Right atrium auricular region (tissue), 2 donors: Measurements from ENCODE around the gene AGAP1. TPM values are rescaled to one million over a fixed set of nuclear protein-coding genes. Genes with fewer than 3 reads are reported as not detected.

ENCODE experiments used
- DNase-seq: peaks from one replicate; pipeline ENCODE4 v3.0.0-alpha.2; 2019; ENCODE audit warnings: low spot score
- H3K27ac ChIP-seq, 2 donors: fragments of 200-600 bp; sonication (generic); 1 replicate in 1 of 2; 2 replicates in 1 of 2; pipeline ENCODE4 v1.5.1; 2016 to 2019
- H3K27me3 ChIP-seq, 2 donors: fragments of 200-600 bp; sonication (generic); one replicate each; pipeline versions ENCODE4 v1.5.1 to v1.6.0; 2017 to 2019
- H3K36me3 ChIP-seq: fragments of 200-600 bp; sonication (generic); one replicate; pipeline ENCODE4 v1.5.1; 2016
- H3K4me1 ChIP-seq, 2 donors: fragments of 200-600 bp; sonication (generic); one replicate each; pipeline versions ENCODE4 v1.5.1 to v1.6.0; 2017 to 2019
- H3K4me3 ChIP-seq, 2 donors: fragments of 200-600 bp; sonication (generic); 1 replicate in 1 of 2; 2 replicates in 1 of 2; pipeline ENCODE4 v1.5.1; 2017 to 2019; ENCODE audit warnings: mild to moderate bottlenecking in 1 of 2, moderate library complexity in 1 of 2
- H3K9me3 ChIP-seq, 2 donors: fragments of 200-600 bp; sonication (generic); one replicate each; pipeline ENCODE4 v1.5.1; 2019
- total RNA-seq, 2 donors: library from RNA; depleted of rRNA; stranded (reverse); fragments of >200 nt; gene quantifications; one replicate each; pipeline ENCODE4 v1.1.0, GENCODE V29; 2016
- TF ChIP-seq, protein P1 (sequence below), 2 donors: fragments of 200-600 bp; sonication (generic); IDR thresholded peaks; one replicate each; pipeline ENCODE4 v1.5.1; 2019; ENCODE audit warnings: antibody characterized with exemption in 2 of 2

Gene AGAP1
- total RNA-seq, 2 donors from 2014 or later, result 11.6 to 17.2 TPM

DNA sequence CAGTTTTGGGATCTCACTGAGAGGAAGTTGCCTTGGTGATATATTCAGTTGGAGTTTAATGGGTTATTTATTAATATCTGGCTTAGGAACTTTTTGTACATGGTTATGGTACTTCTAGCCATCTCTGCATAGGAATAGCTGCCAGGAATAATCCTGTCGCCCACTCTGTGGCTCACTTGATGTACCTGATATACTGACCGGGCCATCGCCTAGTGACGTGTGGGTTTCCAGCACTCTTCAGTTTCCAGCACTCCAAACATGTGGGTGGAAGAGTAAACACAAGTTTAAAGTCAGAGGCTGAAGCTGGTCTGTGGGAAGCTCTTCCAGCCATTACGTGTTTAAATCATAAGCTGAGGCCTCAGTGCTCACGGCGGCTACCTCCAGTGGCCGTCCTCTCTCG is 44.3 kb upstream of the AGAP1 start:
- Histone ChIP-seq H3K27ac (no peak overlapping the region), H3K4me3 (no peak overlapping the region)
- TF ChIP-seq, protein P1, sequence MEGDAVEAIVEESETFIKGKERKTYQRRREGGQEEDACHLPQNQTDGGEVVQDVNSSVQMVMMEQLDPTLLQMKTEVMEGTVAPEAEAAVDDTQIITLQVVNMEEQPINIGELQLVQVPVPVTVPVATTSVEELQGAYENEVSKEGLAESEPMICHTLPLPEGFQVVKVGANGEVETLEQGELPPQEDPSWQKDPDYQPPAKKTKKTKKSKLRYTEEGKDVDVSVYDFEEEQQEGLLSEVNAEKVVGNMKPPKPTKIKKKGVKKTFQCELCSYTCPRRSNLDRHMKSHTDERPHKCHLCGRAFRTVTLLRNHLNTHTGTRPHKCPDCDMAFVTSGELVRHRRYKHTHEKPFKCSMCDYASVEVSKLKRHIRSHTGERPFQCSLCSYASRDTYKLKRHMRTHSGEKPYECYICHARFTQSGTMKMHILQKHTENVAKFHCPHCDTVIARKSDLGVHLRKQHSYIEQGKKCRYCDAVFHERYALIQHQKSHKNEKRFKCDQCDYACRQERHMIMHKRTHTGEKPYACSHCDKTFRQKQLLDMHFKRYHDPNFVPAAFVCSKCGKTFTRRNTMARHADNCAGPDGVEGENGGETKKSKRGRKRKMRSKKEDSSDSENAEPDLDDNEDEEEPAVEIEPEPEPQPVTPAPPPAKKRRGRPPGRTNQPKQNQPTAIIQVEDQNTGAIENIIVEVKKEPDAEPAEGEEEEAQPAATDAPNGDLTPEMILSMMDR (IDR thresholded peaks at IDR 0.05), result no peak

DNA sequence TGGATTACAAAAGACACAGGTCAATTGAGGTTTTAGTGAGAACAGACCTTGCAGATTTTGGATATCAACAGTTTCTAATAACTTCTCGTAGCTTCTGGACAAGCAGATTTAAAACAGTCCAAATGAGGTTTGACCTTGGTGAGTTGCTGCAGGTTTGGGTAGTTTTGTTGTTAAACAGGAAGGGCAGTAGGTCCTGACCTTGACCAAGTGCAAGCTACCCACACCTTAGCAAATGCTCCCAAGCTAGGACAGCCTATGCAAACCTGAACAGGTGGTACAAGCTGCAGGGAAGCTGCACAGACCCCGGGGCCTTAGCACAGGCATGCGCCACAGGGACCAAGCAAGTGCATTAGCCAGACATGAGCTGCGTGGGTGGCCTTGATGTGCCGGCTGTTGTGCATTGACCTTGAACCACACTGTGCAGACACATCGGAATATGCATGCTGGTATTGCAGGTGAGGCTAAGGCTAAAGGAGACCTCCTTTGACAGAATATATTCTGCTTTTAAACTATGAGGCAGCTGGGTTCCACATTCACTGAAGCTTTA is 40.2 kb upstream of the AGAP1 start:
- no peaks in the 10 kb centered on the region for H3K4me1 ChIP-seq
- no peak for DNase-seq
- no peak overlapping the region for H3K27ac ChIP-seq
- H3K27me3 ChIP-seq, result no peaks in the 10 kb centered on the region
- no peak overlapping the region for H3K4me3 ChIP-seq
- TF ChIP-seq, protein P1 (IDR thresholded peaks at IDR 0.05), result no peak
- H3K36me3 ChIP-seq, result no peaks in the 10 kb centered on the region
- no peaks in the 10 kb centered on the region for H3K9me3 ChIP-seq

More for the DNA sequence above, 44.3 kb upstream of the AGAP1 start:
- no peak for DNase-seq
- Histone ChIP-seq H3K27me3 (no peaks in the 10 kb centered on the region), H3K4me1 (no peaks in the 10 kb centered on the region), H3K9me3 (no peaks in the 10 kb centered on the region), H3K36me3 (no peaks in the 10 kb centered on the region)

DNA sequence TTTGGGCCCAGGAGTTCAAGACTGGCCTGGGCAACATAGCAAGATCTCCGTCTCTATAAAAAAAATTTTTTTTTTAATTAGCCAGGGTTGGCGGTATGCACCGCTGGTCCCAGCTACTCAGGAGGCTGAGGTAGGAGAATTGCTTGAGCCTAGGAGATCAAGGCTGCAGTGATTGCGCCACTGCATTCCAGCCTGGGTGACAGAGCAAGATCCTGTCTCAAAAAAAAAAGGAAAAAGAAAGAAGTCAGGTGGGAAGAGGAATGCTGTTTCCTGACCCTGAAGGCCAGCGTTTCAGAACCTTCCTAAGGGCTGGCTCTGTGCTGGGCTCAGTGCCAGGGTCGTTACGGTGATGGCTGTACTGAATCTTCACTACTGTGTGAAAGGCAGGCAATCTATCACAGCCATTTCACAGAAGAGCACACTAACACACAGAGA is 35.0 kb upstream of the AGAP1 start:
- H3K9me3 ChIP-seq, result no peaks in the 10 kb centered on the region
- H3K27ac ChIP-seq, result no peak overlapping the region
- H3K4me3 ChIP-seq, result no peak overlapping the region
- H3K4me1 ChIP-seq, result no peaks in the 10 kb centered on the region
- no peaks in the 10 kb centered on the region for H3K27me3 ChIP-seq
- TF ChIP-seq, protein P1 (IDR thresholded peaks at IDR 0.05), result no peak
- no peak for DNase-seq
- no peaks in the 10 kb centered on the region for H3K36me3 ChIP-seq

DNA sequence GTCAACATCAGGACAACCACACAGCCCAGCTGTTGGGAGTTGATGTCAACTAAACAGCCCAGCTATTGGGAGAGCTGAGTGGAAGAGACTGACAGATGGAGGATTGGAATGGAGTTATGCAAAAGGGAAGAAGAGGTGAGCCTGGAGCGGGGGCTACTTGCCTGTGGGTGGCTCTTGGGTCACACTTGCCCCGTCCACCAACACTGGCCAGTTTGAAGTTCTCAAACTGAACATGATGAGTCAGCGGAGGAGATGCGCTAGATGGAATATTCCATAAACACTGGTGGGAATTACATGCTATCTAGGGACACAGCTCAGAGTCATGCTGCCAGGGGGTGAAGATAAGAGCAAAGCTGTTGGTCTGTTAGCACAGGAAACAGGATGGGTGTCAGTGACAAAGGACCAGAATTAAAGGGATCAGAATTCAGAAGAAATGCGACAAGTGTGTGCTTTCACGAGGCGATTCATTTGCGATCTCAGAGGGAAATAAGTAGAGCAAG is 33.2 kb upstream of the AGAP1 start:
- Histone ChIP-seq H3K27me3 (no peaks in the 10 kb centered on the region), H3K4me1 (no peaks in the 10 kb centered on the region), H3K4me3 (no peak overlapping the region), H3K9me3 (no peaks in the 10 kb centered on the region), H3K36me3 (no peaks in the 10 kb centered on the region), H3K27ac (no peak overlapping the region)
- TF ChIP-seq, protein P1 (IDR thresholded peaks at IDR 0.05), result no peak
- DNase-seq, result no peak

DNA sequence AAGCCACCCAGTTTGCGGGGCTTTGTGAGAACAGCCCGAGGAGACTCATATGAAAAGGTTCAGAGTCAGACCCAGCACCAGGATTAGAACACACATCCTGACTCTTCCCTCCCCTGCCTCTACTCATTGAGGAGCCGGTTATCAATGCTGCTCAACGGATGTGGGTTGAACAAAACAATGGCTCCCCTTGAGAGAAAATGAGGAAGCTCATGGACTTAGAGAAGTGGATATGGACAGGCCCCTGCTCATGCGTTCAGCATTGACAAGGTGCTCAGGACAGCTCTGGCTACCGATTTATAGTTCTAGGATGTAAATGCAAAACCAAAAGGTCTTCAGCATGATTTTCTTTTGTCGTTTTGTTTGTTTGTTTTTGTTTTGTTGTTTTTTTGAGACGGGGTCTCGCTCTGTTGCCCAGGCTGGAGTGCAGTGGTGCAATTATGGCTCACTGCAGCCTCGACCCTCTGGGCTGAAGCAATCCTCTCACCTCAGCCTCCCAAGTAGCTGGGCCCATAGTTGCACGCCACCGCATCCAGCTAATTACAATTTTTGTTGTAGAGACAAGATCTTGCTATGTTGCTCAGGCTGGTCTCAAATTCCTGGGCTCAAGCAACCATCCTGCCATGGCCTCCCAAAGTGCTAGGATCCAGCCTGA is 32.0 kb upstream of the AGAP1 start:
- TF ChIP-seq, protein P1 (IDR thresholded peaks at IDR 0.05), result no peak
- H3K4me1 ChIP-seq, result no peaks in the 10 kb centered on the region
- no peak for DNase-seq
- no peaks in the 10 kb centered on the region for H3K27me3 ChIP-seq
- no peaks in the 10 kb centered on the region for H3K9me3 ChIP-seq
- no peaks in the 10 kb centered on the region for H3K36me3 ChIP-seq
- H3K4me3 ChIP-seq, result no peak overlapping the region
- H3K27ac ChIP-seq, result no peak overlapping the region
